Breast epithelium (tissue), 3 donors: ENCODE results near the gene SYAP1.

Source experiments
- POLR2A ChIP-seq: fragments of 450-650 bp; IDR thresholded peaks from one replicate; pipeline ENCODE4 v1.6.1; 2016; ENCODE audit warnings: antibody characterized with exemption, mild to moderate bottlenecking, moderate library complexity
- TF ChIP-seq, protein P1 (sequence below), 3 donors: fragments of 450-650 bp; IDR thresholded peaks; one replicate each; pipeline ENCODE4 v1.5.1; 2016 to 2017; ENCODE audit warnings: antibody characterized with exemption in 3 of 3, mild to moderate bottlenecking in 3 of 3, moderate library complexity in 3 of 3

DNA sequence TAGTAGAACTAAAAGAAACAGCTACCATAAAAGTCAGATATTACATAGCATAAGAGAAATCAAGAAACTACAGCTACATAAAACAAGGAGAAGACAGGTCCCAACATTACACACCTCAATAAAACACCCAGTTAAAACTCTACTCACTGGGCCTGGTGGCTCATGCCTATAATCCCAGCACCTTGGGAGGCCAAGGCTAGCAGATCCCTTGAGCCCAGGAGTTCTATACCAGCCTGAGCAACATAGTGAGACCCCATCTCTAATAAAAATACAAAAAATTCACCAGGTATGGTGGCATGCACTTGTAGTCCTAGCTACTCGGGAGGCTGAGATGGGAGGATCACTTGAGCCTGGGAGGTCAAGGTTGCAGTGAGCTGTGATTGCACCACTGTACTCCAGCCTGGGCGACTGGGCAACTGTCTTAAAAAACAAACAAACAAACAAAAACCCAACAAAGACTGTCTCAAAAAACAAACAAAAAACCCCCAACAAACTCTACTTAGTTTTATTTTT, 51.6 kb downstream of the SYAP1 start:
- TF ChIP-seq, protein P1, sequence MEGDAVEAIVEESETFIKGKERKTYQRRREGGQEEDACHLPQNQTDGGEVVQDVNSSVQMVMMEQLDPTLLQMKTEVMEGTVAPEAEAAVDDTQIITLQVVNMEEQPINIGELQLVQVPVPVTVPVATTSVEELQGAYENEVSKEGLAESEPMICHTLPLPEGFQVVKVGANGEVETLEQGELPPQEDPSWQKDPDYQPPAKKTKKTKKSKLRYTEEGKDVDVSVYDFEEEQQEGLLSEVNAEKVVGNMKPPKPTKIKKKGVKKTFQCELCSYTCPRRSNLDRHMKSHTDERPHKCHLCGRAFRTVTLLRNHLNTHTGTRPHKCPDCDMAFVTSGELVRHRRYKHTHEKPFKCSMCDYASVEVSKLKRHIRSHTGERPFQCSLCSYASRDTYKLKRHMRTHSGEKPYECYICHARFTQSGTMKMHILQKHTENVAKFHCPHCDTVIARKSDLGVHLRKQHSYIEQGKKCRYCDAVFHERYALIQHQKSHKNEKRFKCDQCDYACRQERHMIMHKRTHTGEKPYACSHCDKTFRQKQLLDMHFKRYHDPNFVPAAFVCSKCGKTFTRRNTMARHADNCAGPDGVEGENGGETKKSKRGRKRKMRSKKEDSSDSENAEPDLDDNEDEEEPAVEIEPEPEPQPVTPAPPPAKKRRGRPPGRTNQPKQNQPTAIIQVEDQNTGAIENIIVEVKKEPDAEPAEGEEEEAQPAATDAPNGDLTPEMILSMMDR (IDR thresholded peaks at IDR 0.05), result no peak
- TF ChIP-seq POLR2A, result no peak
